ENCODE results near the gene COTL1.
"Not testable (repeated sequence)": the region's sequence is repeated elsewhere in the genome, so short reads cannot be mapped to it uniquely, and the experiment has no call there.

COTL1 gene

GRCh38 chr16:84532291-84532724 lies 85.6 kb downstream of the COTL1 start:
- Mint-ChIP-seq H3K27me3 (ENCODE audit: low read depth) (no peaks in the 10 kb centered on the region), H3K4me1 (ENCODE audit: low read depth) (peaks cover 31% of the 10 kb centered on the region), H3K27ac (no peak overlapping the region), H3K9me3 (peaks cover 21% of the 10 kb centered on the region), H3K4me3 (no peak overlapping the region), H3K36me3 (ENCODE audit: low read depth) (peaks cover 55% of the 10 kb centered on the region)
- no peak for DNase-seq (ENCODE audit: low spot score)

DNA sequence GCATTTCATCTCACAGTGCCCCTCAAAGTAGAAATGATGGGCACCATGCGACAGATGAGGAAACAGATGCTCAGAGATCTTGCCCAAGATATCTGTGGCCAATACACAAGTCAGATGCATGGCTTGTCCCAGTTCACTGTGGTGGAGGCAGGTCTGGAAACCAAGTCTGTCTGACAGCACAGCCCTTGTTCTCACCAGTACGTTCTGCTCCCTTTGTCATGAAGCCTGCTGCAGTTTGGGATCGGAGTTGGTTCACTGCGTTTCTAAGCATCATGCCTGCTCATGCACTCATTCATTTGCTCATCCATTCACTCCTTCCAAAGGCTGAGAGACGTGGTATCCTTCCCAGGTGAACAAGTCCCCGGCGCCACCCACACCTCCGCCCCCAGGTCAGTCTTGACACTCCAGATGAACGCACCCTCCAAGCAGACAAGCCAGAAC lies 86.2 kb downstream of the COTL1 start:
- no peak overlapping the region for H3K27ac Mint-ChIP-seq

DNA sequence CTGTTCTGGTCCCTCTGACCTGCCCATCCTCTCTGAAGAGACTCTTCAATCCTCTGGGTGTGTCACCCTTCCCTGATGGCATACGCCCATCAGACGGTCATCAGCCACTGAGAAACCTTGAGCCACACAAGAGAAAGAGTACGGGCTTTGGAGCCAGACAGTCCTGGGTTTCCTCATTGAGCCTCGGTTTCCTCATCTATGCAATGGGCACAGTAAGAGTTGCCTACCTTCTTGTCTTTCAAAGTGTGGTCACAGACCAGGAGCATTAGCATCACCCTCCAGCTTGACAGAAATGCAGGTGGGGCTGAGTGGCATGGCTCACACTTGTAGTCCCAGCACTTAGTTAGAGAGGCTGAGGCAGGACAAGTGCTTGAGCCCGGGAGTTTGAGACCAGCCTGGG lies 87.3 kb downstream of the COTL1 start:
- peaks cover 57% of the 10 kb centered on the region for H3K36me3 Mint-ChIP-seq (ENCODE audit: low read depth)
- H3K27ac Mint-ChIP-seq = no peak overlapping the region
- H3K4me1 Mint-ChIP-seq (ENCODE audit: low read depth) = peaks cover 25% of the 10 kb centered on the region
- no peak for DNase-seq (ENCODE audit: low spot score)
- no peaks in the 10 kb centered on the region for H3K27me3 Mint-ChIP-seq (ENCODE audit: low read depth)
- H3K4me3 Mint-ChIP-seq = no peak overlapping the region
- peaks cover 21% of the 10 kb centered on the region for H3K9me3 Mint-ChIP-seq

More for the DNA sequence above, 86.2 kb downstream of the COTL1 start:
- Mint-ChIP-seq H3K9me3 (peaks cover 21% of the 10 kb centered on the region), H3K4me3 (no peak overlapping the region), H3K4me1 (ENCODE audit: low read depth) (peaks cover 30% of the 10 kb centered on the region), H3K27me3 (ENCODE audit: low read depth) (no peaks in the 10 kb centered on the region), H3K36me3 (ENCODE audit: low read depth) (peaks cover 56% of the 10 kb centered on the region)
- no peak for DNase-seq (ENCODE audit: low spot score)

- H3K4me3 Mint-ChIP-seq = no peak overlapping the region
- H3K9me3 Mint-ChIP-seq = peaks cover 21% of the 10 kb centered on the region
- peaks cover 61% of the 10 kb centered on the region for H3K36me3 Mint-ChIP-seq (ENCODE audit: low read depth)
- peaks cover 25% of the 10 kb centered on the region for H3K4me1 Mint-ChIP-seq (ENCODE audit: low read depth)
- H3K27ac Mint-ChIP-seq = no peak overlapping the region
- no peak for DNase-seq (ENCODE audit: low spot score)
- H3K27me3 Mint-ChIP-seq (ENCODE audit: low read depth) = no peaks in the 10 kb centered on the region
These were observed 88.3 kb downstream of the COTL1 start for GRCh38 chr16:84529607-84530006.

GRCh38 chr16:84528322-84528721 lies 89.6 kb downstream of the COTL1 start:
- no peak overlapping the region for H3K4me3 Mint-ChIP-seq
- H3K27me3 Mint-ChIP-seq (ENCODE audit: low read depth) = no peaks in the 10 kb centered on the region
- no peak for DNase-seq (ENCODE audit: low spot score)

DNA sequence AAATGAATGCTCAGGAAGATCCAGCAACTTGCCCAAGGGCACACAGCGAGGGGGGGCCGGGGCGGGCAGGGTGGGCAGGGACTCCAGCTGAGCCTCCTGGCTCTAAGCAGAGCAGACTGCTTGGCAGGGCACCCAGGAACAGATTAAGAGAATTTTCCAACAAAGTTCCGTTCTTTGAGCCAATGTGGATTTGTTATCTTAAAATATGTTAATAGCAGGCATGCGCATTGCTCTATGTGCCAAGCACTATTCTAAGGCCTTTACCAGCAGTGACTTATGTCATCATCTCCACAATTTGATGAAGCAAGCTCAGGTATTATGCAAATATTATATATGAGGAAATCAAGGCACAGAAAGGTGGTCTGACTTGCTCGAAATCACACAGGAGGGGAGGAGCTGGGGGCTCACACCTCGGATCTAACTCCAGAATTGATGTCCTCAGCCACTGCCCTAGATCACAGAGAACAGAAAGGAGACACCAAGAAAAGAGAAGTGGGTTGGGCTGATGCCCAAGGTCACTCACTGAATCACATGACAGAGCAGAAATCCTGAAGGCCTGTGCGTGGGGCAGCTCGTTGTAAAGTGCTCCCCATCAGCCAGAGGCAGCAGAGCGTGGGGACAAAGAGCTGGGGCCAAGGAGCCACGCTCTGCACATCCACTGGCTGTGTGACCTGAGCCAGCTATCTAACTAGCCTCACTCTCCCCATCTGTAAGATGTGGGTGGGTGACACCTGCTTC lies 90.2 kb downstream of the COTL1 start:
- Mint-ChIP-seq H3K27ac (no peak overlapping the region), H3K9me3 (peaks cover 21% of the 10 kb centered on the region), H3K36me3 (ENCODE audit: low read depth) (peaks cover 63% of the 10 kb centered on the region), H3K4me3 (no peak overlapping the region), H3K4me1 (ENCODE audit: low read depth) (peaks cover 21% of the 10 kb centered on the region), H3K27me3 (ENCODE audit: low read depth) (no peaks in the 10 kb centered on the region)
- no peak for DNase-seq (ENCODE audit: low spot score)

More at GRCh38 chr16:84528322-84528721, 89.6 kb downstream of the COTL1 start:
- peaks cover 21% of the 10 kb centered on the region for H3K9me3 Mint-ChIP-seq
- H3K36me3 Mint-ChIP-seq (ENCODE audit: low read depth) = peaks cover 65% of the 10 kb centered on the region
- H3K4me1 Mint-ChIP-seq (ENCODE audit: low read depth) = peaks cover 25% of the 10 kb centered on the region
- no peak overlapping the region for H3K27ac Mint-ChIP-seq

GRCh38 chr16:84526794-84527531 lies 90.9 kb downstream of the COTL1 start:
- H3K36me3 Mint-ChIP-seq (ENCODE audit: low read depth) = peaks cover 62% of the 10 kb centered on the region
- no peak overlapping the region for H3K27ac Mint-ChIP-seq
- peaks cover 15% of the 10 kb centered on the region for H3K4me1 Mint-ChIP-seq (ENCODE audit: low read depth)
- no peak for DNase-seq (ENCODE audit: low spot score)
- H3K9me3 Mint-ChIP-seq = peaks cover 21% of the 10 kb centered on the region
- H3K4me3 Mint-ChIP-seq = no peak overlapping the region
- no peaks in the 10 kb centered on the region for H3K27me3 Mint-ChIP-seq (ENCODE audit: low read depth)

GRCh38 chr16:84524941-84525581 lies 92.8 kb downstream of the COTL1 start:
- Mint-ChIP-seq H3K36me3 (ENCODE audit: low read depth) (peaks cover 50% of the 10 kb centered on the region), H3K4me1 (ENCODE audit: low read depth) (peaks cover 22% of the 10 kb centered on the region)

DNA sequence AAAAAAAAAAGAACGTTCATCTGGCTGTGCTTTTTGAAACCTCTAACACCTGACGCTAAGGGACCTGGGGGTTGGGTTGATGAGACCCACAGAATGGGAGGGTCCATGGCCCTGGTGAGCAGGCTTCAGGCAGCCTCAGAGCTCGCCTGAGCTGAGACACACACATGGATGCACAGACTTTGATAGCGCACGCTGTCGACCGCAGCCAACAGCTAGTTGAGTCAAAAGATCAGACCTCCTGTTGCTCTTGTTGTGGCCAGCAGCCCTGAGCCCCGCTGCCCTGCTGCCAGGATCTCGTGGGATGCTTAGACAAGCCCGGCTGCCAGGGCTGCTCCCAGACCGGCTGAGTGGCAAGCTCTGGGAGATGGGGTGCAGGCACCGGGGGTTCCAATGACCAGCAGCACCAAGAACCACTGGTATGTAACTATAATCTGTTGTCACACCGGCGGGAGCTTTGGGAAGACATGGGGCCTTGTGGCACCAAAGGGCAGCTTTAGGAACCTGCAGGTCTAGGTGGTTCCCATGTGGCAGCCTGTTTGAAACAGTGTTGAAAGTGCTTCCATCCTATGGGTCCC lies 93.4 kb downstream of the COTL1 start:
- Mint-ChIP-seq H3K27me3 (ENCODE audit: low read depth) (no peaks in the 10 kb centered on the region), H3K36me3 (ENCODE audit: low read depth) (peaks cover 46% of the 10 kb centered on the region), H3K9me3 (peaks cover 3% of the 10 kb centered on the region), H3K4me1 (ENCODE audit: low read depth) (peaks cover 28% of the 10 kb centered on the region), H3K4me3 (no peak overlapping the region), H3K27ac (no peak overlapping the region)
- no peak for DNase-seq (ENCODE audit: low spot score)

More at GRCh38 chr16:84524941-84525581, 92.8 kb downstream of the COTL1 start:
- H3K9me3 Mint-ChIP-seq; H3K27ac Mint-ChIP-seq; H3K27me3 Mint-ChIP-seq (ENCODE audit: low read depth); DNase-seq (ENCODE audit: low spot score); H3K4me3 Mint-ChIP-seq: not testable (repeated sequence)

DNA sequence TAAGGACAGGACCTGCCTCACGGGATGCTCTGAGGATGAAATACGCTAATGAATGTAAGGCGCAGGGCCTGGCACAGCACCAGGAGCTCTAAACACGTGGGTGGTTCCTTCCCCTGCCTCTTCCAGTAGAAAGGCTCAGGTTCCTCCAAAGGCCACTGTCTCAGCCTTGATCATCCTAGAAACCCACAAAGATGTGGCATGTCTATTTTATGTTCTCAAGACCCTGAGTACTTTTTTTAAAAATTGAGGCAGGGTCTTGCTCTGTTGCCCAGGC lies 96.4 kb downstream of the COTL1 start:
- no peaks in the 10 kb centered on the region for H3K9me3 Mint-ChIP-seq
- no peak for DNase-seq (ENCODE audit: low spot score)

DNA sequence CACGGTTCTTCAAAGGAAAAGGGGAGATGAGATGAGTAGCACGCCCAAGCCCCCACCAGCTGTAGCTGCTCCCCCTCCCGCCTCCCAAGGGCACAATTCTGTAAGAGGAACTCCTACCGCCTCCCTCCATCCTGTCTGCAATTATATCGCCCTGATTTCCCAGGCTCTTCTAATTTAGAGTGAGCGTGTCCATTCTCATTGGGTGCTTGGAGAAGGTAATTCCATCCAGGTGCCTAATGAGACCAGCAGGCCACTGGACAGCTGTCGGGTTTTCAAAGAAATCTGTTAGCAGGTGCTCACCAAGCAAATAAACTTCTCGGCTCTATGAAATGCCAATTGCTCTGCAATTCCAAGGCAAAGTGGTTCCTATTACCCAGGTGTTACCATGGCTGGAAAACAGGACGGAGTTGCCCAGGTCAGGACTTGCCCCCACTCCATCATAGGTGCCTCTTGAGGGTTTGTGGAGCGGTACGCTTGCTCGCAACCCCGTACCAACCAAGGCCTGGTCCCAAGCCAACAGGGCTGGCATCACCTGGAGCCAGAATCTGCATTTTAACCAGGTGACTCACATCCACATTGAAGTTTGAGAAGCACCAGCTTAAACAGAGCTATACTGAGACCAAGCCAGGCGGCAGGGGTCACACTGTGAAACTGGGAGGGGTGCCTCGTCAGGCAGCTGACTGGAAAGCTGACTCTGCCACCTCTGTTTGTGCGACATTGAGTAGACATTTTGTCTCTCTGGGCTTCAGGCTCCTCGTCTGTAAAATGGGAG lies 97.0 kb downstream of the COTL1 start:
- Mint-ChIP-seq H3K4me3 (no peak overlapping the region), H3K27ac (peak overlapping the region; percentile 89), H3K9me3 (no peaks in the 10 kb centered on the region), H3K27me3 (ENCODE audit: low read depth) (no peaks in the 10 kb centered on the region), H3K36me3 (ENCODE audit: low read depth) (peaks cover 34% of the 10 kb centered on the region), H3K4me1 (ENCODE audit: low read depth) (peaks cover 45% of the 10 kb centered on the region)
- DNase-seq (ENCODE audit: low spot score) = no peak

More for the DNA sequence above, 96.4 kb downstream of the COTL1 start:
- H3K27me3 Mint-ChIP-seq (ENCODE audit: low read depth) = no peaks in the 10 kb centered on the region
- no peak overlapping the region for H3K27ac Mint-ChIP-seq
- H3K4me1 Mint-ChIP-seq (ENCODE audit: low read depth) = peaks cover 41% of the 10 kb centered on the region
- H3K4me3 Mint-ChIP-seq = no peak overlapping the region
- H3K36me3 Mint-ChIP-seq (ENCODE audit: low read depth) = peaks cover 31% of the 10 kb centered on the region

DNA sequence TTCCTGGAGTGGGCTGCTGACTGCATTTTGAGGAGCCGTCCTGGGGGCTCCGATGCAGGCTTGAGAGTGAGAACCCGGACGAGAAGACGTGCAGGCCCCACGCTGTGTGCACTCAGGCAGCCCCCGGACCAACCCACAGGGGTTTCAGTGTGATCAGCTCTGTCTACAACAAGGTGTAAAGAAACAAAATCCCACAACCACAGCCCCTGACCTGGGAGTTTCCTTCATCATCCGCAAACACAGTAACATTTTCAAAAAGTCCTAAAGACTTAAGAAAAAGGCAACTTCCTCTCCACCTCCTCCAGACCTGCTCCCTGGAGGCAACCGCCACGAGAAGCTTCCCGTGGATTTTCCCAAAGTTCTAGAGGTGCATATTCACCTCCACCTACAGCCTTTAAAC lies 98.0 kb downstream of the COTL1 start:
- peaks cover 47% of the 10 kb centered on the region for H3K4me1 Mint-ChIP-seq (ENCODE audit: low read depth)

DNA sequence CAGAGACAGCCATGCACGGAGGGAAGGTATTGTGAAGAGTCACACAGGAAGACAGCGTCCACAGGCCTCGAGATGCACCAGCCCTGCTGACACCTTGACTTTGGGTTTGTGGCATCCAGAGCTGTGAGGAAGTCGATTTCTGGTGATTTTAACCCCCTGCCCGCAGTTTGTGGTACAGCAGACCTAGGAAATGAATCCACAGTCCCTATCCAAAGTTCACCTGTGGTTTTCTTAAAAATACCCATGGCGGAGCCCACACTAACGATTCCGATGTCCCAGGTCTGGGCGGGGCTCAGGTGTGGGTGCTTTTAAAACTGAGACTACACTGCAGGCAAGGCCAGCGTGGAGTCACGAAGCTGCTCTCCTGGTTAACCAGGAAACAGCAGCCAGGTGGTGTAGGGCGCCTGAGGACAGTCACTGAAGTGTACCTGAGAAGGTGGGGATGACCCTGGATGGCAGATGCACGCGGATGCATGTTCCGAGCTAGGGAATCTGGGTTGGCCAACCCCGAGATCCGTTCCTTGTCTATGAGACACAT lies 99.0 kb downstream of the COTL1 start:
- H3K9me3 Mint-ChIP-seq = no peaks in the 10 kb centered on the region
- H3K27me3 Mint-ChIP-seq (ENCODE audit: low read depth) = no peaks in the 10 kb centered on the region
- peaks cover 57% of the 10 kb centered on the region for H3K4me1 Mint-ChIP-seq (ENCODE audit: low read depth)
- peaks cover 35% of the 10 kb centered on the region for H3K36me3 Mint-ChIP-seq (ENCODE audit: low read depth)
- peak overlapping the region; percentile 89 for H3K27ac Mint-ChIP-seq
- DNase-seq (ENCODE audit: low spot score) = peak; percentile 71
- peak overlapping the region; percentile 33 for H3K4me3 Mint-ChIP-seq

More for the DNA sequence above, 98.0 kb downstream of the COTL1 start:
- Mint-ChIP-seq H3K9me3 (no peaks in the 10 kb centered on the region), H3K4me3 (peak overlapping the region; percentile 54), H3K27me3 (ENCODE audit: low read depth) (no peaks in the 10 kb centered on the region), H3K36me3 (ENCODE audit: low read depth) (peaks cover 32% of the 10 kb centered on the region), H3K27ac (peak overlapping the region; percentile 89)
- no peak for DNase-seq (ENCODE audit: low spot score)

Measured in T-helper 2 cell treated with Interferon-gamma antibody and Interleukin-4, amounts not matched to agents 5 μg/mL and 100 μg/mL, for 36 hours (primary cell).